ENCODE data around the gene ATPAF1. TPM values are rescaled to one million over a fixed set of nuclear protein-coding genes. Genes with fewer than 3 reads are reported as not detected.

Gene ATPAF1
- total and polyA plus RNA-seq, 12 donors = 104 to 225 (median 139) TPM

DNA sequence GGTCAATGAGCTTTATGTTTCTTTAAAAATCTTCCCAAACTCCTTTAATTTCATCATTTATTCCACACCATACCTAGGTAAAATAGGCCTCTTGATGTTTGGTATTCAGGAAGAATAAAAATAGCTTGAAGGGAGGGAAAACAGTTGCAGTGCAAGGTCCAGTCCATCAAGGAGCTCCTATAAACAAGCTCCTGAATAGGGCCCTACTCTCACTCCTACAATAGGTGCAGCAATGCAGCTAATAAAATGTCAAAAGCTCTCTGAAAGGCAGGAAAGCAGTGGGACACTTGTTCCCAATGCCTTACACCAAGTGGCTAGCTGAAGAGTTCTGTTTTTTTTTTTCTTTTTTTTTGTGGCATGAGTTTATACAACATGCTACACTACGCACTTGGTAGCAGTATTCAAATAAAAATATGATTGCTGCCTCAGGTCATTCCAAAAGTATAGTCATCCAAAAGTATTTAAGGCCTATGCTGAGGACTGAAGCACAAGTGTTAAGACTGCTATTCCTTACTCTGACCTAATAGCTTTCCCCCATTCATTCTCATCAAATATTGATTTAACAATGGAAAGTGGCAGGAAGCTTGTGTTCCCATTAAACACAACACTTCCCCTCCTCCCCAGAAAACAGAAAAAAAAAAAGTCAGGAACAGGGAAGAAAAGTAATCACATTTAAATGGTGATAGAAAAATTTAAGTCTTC lies 13.3 kb upstream of the ATPAF1 start:
- Histone ChIP-seq H3K4me1 (replicated peaks in 1 of 2) (no peaks in the 10 kb centered on the region), H3K27me3 (no peaks in the 10 kb centered on the region), H3K36me3 (replicated peaks in 1 of 2) (peaks cover 0 to 82% of the 10 kb centered on the region in 2 donors), H3K9me3 (replicated peaks in 1 of 3) (no peaks in the 10 kb centered on the region), H3K27ac (no peak overlapping the region), H3K4me3 (no peak overlapping the region)
- TF ChIP-seq POLR2A (IDR thresholded peaks at IDR 0.05) = no peak
- TF ChIP-seq CTCF (IDR thresholded peaks at IDR 0.05) = no peak
- 95 to 100% (median 98%) methylated on average over 1 of the region's 1 CpG for WGBS, 4 donors
- intact Hi-C loops (cut with DNase I) = no loop called here
- no peak for DNase-seq

DNA sequence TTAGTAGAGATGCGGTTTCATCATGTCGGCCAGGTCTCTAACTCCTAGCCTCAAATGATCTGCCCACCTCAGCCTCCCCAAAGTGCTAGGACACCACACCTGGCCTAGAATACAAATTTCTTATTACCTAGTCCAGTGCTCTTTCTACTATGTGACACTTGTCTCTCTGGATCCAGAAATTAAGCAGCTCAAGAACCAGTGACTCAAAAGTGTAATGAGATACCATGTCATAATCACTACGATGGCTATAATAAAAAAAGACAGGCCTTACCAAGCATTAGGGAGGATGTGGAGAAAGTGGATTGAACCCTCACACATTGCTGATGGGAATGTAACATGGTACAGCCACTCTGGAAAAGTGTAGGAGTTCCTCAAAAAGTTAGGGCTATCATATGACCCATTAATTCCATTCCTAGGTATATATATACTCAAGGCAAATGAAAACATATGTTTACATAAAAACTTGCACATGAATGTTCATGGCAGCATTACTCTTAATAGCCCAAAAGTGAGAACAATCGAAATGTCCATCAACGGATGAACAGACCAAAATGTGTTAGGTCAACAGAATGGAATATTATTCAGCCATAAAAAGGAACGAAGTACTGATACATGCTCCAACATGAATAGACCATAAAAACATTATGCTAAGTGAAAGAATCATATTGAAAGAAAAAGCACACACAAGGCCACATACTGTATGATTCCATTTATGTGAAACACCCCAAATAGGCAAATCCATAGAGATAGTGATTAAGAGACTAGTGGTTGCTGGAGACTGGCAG lies 11.8 kb upstream of the ATPAF1 start:
- peaks cover 0 to 67% of the 10 kb centered on the region in 2 donors for H3K36me3 ChIP-seq (replicated peaks in 1 of 2)

GRCh38 chr1:46677339-46677738 lies 9.2 kb upstream of the ATPAF1 start:
- no peak for TF ChIP-seq POLR2A (IDR thresholded peaks at IDR 0.05)
- TF ChIP-seq CTCF (IDR thresholded peaks at IDR 0.05) = no peak
- no peak overlapping the region for H3K4me3 ChIP-seq
- DNase-seq = no peak
- H3K36me3 ChIP-seq (replicated peaks in 1 of 2) = peaks cover 0 to 41% of the 10 kb centered on the region in 2 donors
- H3K9me3 ChIP-seq (replicated peaks in 1 of 3) = no peaks in the 10 kb centered on the region
- 93 to 96% (median 95%) methylated on average over 1 of the region's 1 CpG for WGBS, 4 donors
- H3K27me3 ChIP-seq = no peaks in the 10 kb centered on the region
- H3K27ac ChIP-seq = no peak overlapping the region
- intact Hi-C loops (cut with DNase I) = no loop called here
- H3K4me1 ChIP-seq (replicated peaks in 1 of 2) = no peaks in the 10 kb centered on the region

More for the DNA sequence above, 11.8 kb upstream of the ATPAF1 start:
- H3K9me3 ChIP-seq (replicated peaks in 1 of 3) = no peaks in the 10 kb centered on the region
- intact Hi-C loops (cut with DNase I) = no loop called here
- WGBS, 4 donors = 93 to 98% (median 97%) methylated on average over 5 to 6 of the region's 6 CpGs
- no peaks in the 10 kb centered on the region for H3K4me1 ChIP-seq (replicated peaks in 1 of 2)
- H3K27ac ChIP-seq = no peak overlapping the region
- DNase-seq = no peak
- H3K27me3 ChIP-seq = no peaks in the 10 kb centered on the region
- TF ChIP-seq CTCF (IDR thresholded peaks at IDR 0.05) (no peak), POLR2A (IDR thresholded peaks at IDR 0.05) (no peak)
- H3K4me3 ChIP-seq = no peak overlapping the region

GRCh38 chr1:46676531-46676930 lies 8.4 kb upstream of the ATPAF1 start:
- Histone ChIP-seq H3K36me3 (replicated peaks in 1 of 2) (peaks cover 0 to 32% of the 10 kb centered on the region in 2 donors), H3K9me3 (replicated peaks in 1 of 3) (no peaks in the 10 kb centered on the region), H3K4me3 (no peak overlapping the region), H3K27me3 (no peaks in the 10 kb centered on the region), H3K4me1 (replicated peaks in 1 of 2) (no peaks in the 10 kb centered on the region), H3K27ac (no peak overlapping the region)
- WGBS, 4 donors = 95 to 100% (median 96%) methylated on average over 1 of the region's 1 CpG
- intact Hi-C loops (cut with DNase I) = no loop called here
- no peak for DNase-seq
- TF ChIP-seq CTCF (IDR thresholded peaks at IDR 0.05) (no peak), POLR2A (IDR thresholded peaks at IDR 0.05) (no peak)

Data from adrenal gland (tissue), 12 donors.